Right ventricle myocardium superior (tissue), 1 donor: ENCODE results near the gene IQGAP3. TPM values are rescaled to one million over a fixed set of nuclear protein-coding genes. Genes with fewer than 3 reads are reported as not detected.
A peak's percentile ranks its signal among the peaks of the same experiment; 100 is the strongest.

ENCODE experiments used
- ATAC-seq: fragments of 200-7000 bp; cut with Tn5 transposase; one replicate; pipeline ENCODE4 v1.9.1; 2020; ENCODE audit warnings: mild to moderate bottlenecking; ENCODE audit not compliant: poor library complexity
- DNase-seq: peaks from one replicate; pipeline ENCODE4 v3.0.0-alpha.2; 2020
- intact Hi-C: fragments of 100-400 bp; cut with DNase I; formaldehyde crosslinking; loops from one replicate; pipeline ENCODE4 v1.11.2; 2022
- total RNA-seq: library from RNA; stranded (reverse); fragmentation: NEBNext Ultra II Directional; extraction: Animal tissue kit (Norgen Biotek cat#: 25700); gene quantifications from one replicate; pipeline ENCODE4 v1.2.1, GENCODE V29; 2021
- donor health status: DM: no; HTN: yes; CAD: no; lungs with severe emphysema.

The IQGAP3 gene
- total RNA-seq, 1 donor from 2014 or later = 0.56 TPM

DNA sequence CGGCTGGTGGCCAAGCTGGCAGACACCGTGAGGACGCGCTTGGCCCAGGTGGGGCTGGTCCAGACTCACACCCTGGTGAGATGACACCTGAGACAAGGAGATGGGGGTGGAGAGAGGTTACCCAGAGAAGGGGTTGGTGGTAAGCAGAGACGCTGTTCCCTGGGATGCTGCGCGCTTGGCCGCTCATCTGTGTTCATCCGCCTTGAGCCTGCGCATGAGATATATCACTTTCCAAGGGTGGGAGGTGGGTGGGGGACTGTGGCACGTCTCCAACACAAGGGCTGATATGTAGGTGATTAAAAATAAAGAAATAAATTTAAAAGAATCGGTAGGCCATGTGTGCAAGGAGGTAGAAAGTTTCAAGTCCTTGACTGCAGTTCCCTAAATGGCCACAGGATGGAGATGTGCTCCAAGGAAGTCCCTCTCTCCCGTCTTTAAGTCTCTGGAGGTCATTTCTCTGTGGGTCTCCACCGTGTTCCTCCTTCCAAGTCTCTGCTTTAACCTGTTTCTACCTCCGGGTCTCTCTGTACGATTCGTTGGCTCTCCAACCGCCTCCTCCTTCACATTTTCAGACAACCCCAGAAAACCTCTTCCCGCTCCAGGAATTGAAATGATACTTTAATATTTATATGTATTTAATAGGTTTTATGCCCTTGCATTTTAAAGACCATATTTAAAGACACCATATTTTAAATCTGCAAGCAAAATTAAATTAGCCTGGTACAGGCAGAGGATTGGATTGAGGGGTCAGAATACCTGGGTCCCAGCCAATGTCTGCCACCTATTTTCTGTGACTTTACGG, 11.7 kb upstream of the IQGAP3 start:
- no peak for DNase-seq
- intact Hi-C loops = loop anchor here (5.0 kb wide), 1 partner anchor 68 kb away; no protein-coding TSS in a partner anchor
- ATAC-seq = peak; percentile 66

DNA sequence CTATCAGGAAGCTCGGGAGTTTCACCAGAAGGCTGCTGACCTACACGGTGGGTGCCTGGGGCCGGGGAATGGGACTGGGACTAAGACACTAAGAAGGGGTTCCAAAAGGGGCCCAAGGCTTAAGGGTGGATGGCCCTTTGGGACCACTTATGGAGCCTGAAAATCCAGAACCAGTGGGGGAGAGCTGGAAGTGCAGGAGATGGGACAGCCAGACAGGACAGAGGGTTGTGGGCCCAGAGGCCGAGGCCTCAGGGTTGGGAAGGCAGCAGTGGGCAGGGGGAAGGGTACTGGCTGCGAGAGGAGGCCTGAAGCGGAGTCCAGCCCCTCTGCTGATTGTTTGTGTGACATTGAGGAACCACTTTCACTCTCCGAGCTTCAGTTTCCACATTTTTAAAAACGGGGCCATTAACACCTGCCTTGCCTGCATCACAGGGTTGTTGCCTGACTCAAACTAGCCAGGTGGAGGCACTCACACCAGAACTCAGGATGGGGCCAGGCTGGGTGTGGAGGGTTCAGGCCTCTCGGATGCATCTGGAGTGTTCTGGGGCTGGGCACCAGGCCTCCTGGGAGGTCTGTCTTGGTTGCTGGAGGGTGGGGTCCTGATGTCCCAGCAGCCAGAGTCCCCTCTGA, 10.1 kb upstream of the IQGAP3 start:
- ATAC-seq (no peak), DNase-seq (no peak)
- intact Hi-C loops = loop anchor here (5.0 kb wide), 1 partner anchor 70 kb away; no protein-coding TSS in a partner anchor

DNA sequence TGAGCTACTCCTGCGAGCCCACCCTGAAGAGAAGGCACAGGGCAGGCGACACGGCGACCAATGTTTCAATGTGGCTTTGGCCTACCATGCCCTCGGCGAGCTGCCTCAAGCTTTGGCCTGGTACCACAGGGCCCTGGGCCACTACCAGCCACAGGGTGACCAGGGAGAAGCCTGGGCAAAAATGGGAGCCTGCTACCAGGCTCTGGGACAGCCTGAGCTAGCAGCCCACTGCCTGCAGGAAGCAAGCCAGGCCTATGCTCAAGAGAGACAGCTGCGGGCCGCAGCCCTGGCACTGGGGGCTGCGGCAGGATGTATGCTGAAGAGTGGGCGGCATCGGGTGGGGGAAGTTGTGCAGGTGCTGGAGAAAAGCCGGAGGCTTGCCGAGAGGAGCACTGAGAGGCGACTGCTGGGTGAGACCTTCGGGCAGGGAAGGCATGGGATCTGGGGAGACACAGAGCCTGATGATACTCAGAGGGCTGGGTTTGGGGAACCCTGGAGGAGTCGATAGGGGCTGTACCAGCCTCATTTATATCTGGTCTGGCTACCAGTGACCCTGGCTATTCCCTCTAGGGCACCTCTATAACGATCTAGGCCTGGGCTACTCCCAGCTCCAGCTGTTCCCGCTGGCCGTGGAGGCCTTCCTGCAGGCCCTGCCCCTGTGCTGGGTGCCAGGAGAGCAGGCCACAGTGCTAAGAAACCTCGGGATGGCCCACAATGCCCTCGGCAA, 9.5 kb upstream of the IQGAP3 start:
- intact Hi-C loops = loop anchor here (5.0 kb wide), 1 partner anchor 70 kb away; no protein-coding TSS in a partner anchor
- ATAC-seq (no peak), DNase-seq (no peak)

DNA sequence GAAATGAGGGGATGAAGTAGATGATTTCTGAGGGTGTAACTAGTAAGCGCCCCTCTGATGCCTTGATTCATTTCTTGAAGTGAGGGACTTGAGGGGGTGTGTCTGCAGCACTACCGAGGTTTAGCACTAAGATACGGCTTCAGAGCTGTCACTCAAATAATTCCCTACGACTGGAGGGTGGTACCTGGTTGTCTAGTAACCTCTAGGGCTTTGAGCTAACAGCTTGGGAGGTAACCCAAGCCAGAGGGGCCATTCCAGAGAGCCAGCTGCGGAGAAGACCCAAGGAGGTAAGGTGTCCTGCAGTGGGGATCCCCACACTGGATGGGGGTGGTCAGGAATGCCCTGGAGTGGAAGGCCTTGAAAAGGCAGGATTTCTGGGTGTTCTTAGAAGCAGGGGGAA, 7.1 kb upstream of the IQGAP3 start, which contains the start of gene TTC24:
TSS of gene TTC24 (plus strand) at position 252 of the 400 bp plus-strand sequence. CDS start 1,642 bp downstream, outside the sequence.
- ATAC-seq (no peak), DNase-seq (no peak)
- intact Hi-C loops = no loop called here

DNA sequence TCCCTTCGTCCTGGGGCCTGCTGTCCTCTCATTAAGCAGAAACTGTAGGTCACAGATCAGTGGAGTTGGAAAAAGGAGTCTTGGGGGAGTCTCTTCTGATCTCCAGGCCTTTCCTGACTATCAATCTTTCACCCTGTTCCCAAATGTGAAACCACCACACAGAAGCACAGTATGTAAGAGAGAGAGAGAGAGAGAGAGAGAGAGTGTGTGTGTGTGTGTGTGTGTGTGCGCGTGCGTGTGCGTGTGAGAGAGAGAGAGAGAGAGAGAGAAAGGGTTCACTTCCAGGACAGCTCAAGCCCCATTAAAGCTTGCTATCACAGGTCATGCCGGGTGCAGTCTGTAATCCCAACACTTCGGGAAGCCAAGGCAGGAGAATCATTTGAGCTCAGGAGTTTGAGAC, 5.7 kb upstream of the IQGAP3 start:
- ATAC-seq (no peak), DNase-seq (no peak)
- intact Hi-C loops = no loop called here

DNA sequence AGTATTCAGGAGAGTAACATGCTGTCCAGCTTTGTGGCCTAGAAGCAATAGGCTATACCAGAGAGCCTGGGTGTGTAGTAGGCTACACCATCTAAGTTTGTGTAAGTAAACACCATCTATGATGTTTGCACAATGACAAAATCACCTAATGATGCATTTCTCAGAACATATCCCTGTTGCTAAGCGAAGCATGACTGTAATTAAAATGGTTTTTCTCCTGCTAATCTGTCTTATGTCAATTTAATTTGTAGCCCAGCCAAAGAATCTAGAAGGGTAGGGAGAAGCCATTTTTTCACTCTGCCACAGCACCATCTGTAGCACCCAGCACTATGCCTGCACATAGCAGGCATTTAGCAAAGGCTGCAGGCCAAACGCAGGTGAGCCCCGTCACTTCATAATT, 5.2 kb upstream of the IQGAP3 start:
- no peak for DNase-seq
- intact Hi-C loops = no loop called here

DNA sequence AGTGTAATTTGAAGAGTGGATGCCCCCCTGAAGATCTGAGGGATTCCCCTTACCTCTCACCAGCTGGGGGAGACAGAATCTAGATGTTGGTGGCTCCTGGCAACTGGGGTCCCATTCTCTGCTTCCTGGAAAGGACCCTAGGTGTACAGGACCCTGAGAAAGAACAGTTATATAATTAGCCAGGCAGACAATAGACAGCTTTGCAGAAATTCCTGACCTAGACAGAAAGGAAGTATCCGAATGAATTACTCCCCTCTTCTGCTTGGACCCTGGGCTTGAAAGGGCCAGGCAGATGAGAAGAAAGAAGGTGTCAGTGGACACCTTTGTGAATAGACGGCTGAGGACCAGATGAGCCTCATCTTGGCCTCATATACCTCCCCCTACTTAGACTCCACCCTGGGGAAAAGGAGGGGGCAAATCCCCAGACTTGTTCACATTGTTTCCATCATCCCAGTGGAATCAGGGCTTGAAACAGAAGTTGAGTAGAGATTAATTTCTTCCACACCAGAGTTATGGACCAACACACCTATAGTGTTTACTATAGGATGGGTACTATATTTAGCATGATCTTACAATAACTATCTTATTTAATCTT, 1.8 kb upstream of the IQGAP3 start:
- ATAC-seq = no peak
- no peak for DNase-seq
- intact Hi-C loops = no loop called here

More for the DNA sequence above, 5.2 kb upstream of the IQGAP3 start:
- no peak for ATAC-seq

DNA sequence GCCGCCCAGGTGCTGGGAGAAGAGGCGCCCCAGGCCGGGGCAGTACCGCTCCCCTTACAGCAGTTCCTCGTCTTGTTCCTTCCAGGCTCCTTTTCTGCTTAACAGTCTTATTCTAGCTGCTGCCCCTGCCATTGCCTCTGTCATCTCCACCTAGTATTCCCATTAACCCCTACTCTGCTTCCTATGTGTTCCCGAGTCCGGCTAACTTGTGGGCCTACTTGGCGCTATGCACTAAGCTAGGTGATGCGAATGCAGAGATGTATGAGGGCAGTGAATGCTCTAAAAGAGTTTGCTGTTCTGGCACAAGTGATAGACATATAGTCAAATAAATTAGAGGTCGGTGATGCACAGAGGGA, 276 bp upstream of the IQGAP3 start:
- DNase-seq (no peak), ATAC-seq (no peak)
- intact Hi-C loops = no loop called here

DNA sequence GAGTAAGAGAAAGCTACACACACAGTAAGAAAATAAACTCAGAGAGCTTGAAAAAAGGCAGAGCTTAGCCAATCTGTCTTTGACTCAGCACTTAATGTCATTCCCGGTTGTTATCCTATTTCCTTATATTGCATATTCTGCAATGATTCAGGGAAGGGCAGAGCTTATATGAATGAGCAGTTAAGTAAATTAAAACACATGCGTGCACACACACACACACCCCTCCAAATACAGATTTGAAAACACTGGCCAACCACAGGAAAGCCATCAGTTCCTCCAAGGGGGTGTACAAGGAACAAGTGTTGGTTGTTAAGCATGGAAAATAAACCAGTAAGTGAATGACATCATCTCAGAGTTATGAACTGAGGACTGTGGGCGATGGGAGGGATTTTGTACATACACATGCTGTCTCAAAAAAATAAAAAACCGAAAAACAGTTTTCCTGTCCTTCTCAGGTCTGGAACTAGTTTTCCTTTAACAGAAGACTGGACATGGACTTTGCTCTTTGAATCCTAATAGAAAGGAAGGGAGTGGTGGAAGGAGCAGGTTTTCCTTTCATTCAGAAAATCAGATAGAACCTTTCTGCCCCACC, 1.0 kb downstream of the IQGAP3 start:
- intact Hi-C loops = no loop called here
- DNase-seq (no peak), ATAC-seq (no peak)

DNA sequence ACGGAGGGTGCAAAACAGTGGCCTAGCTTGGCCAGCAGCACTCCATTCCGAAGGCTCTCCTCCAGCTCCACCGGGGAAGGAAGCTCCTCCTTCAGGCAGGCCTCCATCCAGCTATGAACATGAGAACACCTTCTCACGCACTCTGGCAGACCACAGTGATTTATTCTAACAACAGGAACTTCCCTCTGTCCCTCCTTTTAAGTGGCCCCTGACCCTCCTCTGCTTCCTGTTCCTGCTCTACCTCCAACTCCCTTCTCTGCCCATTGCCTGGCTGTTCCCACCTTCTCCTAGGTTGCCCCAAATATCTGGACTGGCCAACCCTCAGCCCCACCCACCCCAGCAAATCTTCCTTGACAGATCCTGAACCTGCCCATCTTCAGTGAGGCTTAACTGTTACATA, 5.9 kb downstream of the IQGAP3 start:
- DNase-seq (no peak), ATAC-seq (no peak)
- intact Hi-C loops = no loop called here

DNA sequence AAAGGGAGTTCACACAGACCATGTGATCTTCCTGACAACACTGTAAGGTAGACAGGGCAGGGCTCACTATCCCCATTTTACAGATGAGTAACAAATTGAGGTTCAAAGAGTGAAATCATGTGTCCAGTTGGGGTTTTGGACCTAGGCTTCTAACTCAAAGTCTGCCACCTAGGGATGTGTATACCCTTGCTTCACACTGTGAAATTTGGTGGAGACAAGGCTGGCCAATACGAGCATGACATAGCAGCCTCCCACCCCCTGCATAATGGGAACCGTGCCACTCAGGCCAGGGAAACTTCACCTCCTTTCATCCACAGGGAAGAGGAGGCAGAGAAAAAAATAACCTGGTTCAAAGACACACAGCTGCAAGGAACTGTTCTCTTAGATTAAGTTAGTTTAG, 6.8 kb downstream of the IQGAP3 start:
- intact Hi-C loops = no loop called here
- ATAC-seq = no peak
- DNase-seq = no peak

DNA sequence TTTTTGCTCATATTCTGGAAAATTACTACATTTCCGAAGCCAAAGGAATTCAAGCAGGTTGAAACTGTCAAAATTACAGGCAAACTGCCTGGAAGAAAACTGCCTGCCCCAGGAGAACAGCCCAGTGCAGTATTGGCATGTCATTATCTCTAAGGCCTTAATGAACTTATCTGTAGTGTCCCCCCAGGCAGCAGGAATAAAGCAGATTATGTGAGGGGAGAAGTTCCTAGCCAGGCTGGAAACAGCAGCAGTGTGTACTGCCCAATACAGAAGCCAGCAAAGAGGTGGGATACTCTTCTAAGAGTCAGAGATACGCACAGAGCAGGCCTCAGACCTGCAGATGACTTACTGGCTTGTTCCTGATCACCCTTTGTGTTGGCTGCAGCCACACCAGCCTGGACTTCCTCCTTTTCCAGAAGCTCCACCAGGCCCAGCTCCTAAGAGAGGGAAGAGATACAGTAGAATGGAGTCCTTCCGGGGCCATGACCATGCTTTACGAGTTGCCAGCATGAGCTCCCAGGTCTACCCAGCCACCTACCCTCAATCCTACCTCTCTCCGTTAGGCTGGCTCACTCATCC, 11.7 kb downstream of the IQGAP3 start:
- intact Hi-C loops = no loop called here
- DNase-seq = no peak
- ATAC-seq = peak; percentile 79

DNA sequence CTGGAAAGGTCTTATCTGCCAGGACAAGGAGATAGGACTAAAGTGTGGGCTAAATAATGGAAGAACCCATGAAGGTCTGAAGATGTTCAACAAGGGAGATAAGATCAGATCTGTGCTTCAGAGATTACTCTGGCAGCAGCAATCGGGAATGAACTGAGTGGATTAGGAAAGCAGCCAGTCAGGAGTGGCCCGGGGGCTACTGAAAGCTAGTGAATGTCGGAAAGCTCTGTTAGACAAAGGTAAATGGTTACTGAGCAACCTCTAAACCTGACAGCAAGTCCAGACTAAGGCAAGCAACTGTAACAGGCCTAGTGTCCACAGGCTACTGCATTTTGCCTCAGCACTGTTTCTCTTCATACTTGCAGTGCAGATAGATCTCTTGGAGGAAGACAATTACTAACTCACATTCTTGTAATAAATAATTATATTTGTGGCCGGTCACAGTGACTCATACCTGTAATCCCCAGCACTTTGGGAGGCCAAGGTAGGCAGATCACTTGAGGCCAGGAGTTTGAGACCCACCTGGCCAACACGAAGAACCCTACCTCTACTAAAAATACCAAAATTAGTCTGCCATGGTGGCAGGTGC, 12.5 kb downstream of the IQGAP3 start:
- no peak for ATAC-seq
- no peak for DNase-seq
- intact Hi-C loops = no loop called here

DNA sequence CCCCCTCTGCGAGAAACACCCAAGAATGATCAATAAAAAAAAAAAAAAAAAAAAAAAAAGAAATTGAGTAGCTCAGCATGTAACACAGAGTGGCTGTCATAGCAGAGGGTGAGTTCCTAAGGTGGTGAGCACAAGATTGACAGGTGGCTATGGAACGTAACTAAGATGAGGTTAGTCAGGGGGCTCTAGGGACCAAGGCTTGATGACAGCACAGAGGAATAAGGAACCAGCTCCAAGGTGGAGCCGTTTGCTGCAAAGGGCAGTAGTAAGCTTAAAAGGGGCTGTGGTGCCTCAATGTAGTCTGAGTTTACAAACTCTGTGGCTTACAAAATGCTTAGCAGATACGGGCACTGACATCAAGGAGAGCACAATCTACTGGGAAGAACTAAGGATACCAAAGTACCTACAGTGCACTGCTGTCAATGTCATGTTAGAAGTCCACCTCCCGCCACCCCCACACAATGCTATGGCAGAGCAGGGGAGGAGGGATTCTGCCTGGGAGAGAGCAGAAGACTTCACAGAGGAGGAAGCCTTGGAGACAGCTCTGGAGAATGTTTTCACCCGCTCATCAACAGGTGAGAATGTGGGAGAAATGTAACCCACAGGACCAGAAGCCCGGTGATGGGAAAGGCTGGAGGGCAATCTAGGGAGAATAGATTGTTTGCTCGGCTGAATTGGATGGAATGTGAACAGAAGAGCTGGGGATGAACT, 13.1 kb downstream of the IQGAP3 start:
- intact Hi-C loops = no loop called here
- ATAC-seq = no peak
- DNase-seq = no peak

DNA sequence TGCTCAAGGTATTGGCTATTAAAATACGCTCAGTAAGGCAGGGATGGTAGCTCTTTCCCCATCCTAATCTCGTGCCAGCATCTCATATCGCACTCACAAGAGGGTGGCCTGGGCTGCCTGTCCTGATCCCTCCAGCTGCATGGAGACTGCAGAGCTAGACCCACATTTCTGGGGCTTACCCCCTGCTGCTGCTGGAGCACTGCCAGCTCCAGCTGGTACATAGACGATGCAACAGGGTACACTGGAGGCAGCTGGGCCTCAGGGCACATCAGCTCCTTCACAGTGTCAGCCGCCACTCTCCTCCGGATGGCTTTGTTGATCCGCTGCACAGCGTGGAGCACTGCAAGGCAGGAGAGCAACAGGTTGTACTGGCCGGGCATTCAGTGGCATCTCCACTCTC, 16.0 kb downstream of the IQGAP3 start:
- no peak for ATAC-seq
- DNase-seq = no peak
- intact Hi-C loops = no loop called here

DNA sequence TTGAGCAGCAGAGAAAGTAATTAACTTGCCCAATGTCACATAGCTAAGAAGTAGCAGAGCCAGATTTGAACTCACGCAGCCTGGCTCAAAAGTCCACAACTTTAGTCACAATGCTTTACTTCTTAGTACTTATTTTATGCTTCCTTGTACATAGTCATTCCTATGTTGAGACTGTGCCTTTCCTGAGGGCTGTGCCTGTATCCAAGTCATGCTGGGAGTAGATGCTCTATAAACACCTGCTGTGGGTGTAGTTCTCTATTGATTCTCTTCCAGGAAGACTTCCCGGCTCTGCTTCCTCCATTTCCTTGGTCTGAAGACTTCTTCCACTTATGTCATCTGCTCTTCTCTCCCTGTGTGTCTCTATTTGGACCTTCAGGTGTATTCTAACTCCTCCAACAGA, 16.6 kb downstream of the IQGAP3 start:
- no peak for DNase-seq
- ATAC-seq = no peak
- intact Hi-C loops = no loop called here

DNA sequence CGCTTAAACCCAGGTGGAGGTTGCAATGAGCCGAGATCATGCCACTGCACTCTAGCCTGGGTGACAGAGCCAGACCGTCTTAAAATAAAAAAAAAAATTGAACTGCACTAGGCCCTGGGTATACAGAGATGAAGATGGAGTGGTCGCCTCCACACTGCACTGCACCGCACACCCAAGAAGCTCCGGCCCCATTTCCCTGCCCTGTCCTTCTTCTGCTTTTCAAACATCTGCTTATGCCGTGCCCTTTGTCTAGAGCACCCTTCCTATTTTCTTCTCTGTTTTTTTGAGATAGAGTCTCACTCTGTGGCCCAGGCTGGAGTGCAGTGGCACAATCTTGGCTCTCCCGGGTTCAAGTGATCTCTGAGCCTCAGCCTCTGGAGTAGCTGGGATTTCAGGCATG, 17.4 kb downstream of the IQGAP3 start:
- DNase-seq (no peak), ATAC-seq (no peak)
- intact Hi-C loops = no loop called here
